SK-N-DZ (cell line): ENCODE data around the gene LRIT2. TPM values are rescaled to one million over a fixed set of nuclear protein-coding genes. Genes with fewer than 3 reads are reported as not detected.

Source experiments
- DNase-seq: peaks from one replicate; pipeline ENCODE4 v3.0.0-alpha.2; 2015; ENCODE audit warnings: low spot score
- polyA plus RNA-seq, 2 experiments: library from polyadenylated mRNA; depleted of rRNA; stranded (reverse); fragments of >200 nt; gene quantifications; 2 replicates each; pipeline ENCODE4 v1.2.3, GENCODE V29; 2014

LRIT2 gene
- polyA plus RNA-seq (2014; cell fraction: cytosol; rRNA removed) = not detected in 2 replicates
- not detected in 2 replicates for polyA plus RNA-seq (2014; cell fraction: nucleus; rRNA removed)

- peak; percentile 31 for DNase-seq
Measured at GRCh38 chr10:84225427-84226173, at the start of gene LRIT2. Gene LRIT2, minus strand, starts transcription at chr10:84225544. Its CDS starts 24 bp downstream, at chr10:84225520.

GRCh38 chr10:84270708-84271107 lies 45.4 kb upstream of the LRIT2 start:
- no peak for DNase-seq

- no peak for DNase-seq
Measured at GRCh38 chr10:84269773-84270172, 44.4 kb upstream of the LRIT2 start.

GRCh38 chr10:84269162-84269561 lies 43.8 kb upstream of the LRIT2 start:
- no peak for DNase-seq

GRCh38 chr10:84267503-84268126 lies 42.3 kb upstream of the LRIT2 start:
- no peak for DNase-seq

- DNase-seq = no peak
Measured at GRCh38 chr10:84265418-84265817, 40.1 kb upstream of the LRIT2 start.

GRCh38 chr10:84264611-84265141 lies 39.3 kb upstream of the LRIT2 start:
- peak; percentile 76 for DNase-seq

GRCh38 chr10:84263716-84264115 lies 38.4 kb upstream of the LRIT2 start:
- DNase-seq = no peak

GRCh38 chr10:84262190-84262956 lies 37.0 kb upstream of the LRIT2 start:
- DNase-seq = peak; percentile 40

GRCh38 chr10:84261236-84261915 lies 36.0 kb upstream of the LRIT2 start:
- no peak for DNase-seq

GRCh38 chr10:84258034-84258695 lies 32.8 kb upstream of the LRIT2 start:
- peak; percentile 89 for DNase-seq

GRCh38 chr10:84257343-84258020 lies 32.1 kb upstream of the LRIT2 start:
- no peak for DNase-seq

GRCh38 chr10:84256510-84257342 lies 31.4 kb upstream of the LRIT2 start:
- peak; percentile 28 for DNase-seq

- DNase-seq = peak; percentile 41
Measured at GRCh38 chr10:84254552-84255478, 29.5 kb upstream of the LRIT2 start.

GRCh38 chr10:84248794-84249193 lies 23.4 kb upstream of the LRIT2 start:
- no peak for DNase-seq

GRCh38 chr10:84247496-84247895 lies 22.2 kb upstream of the LRIT2 start:
- no peak for DNase-seq

- peak; percentile 29 for DNase-seq
Measured at GRCh38 chr10:84244651-84245270, 19.4 kb upstream of the LRIT2 start, which contains the start of gene RGR. Gene RGR, plus strand, starts transcription at chr10:84245053. Its CDS starts 38 bp downstream, at chr10:84245091.

GRCh38 chr10:84243759-84244158 lies 18.4 kb upstream of the LRIT2 start:
- DNase-seq = no peak
